ENCODE data around the gene LRFN4.

LRFN4 gene

DNA sequence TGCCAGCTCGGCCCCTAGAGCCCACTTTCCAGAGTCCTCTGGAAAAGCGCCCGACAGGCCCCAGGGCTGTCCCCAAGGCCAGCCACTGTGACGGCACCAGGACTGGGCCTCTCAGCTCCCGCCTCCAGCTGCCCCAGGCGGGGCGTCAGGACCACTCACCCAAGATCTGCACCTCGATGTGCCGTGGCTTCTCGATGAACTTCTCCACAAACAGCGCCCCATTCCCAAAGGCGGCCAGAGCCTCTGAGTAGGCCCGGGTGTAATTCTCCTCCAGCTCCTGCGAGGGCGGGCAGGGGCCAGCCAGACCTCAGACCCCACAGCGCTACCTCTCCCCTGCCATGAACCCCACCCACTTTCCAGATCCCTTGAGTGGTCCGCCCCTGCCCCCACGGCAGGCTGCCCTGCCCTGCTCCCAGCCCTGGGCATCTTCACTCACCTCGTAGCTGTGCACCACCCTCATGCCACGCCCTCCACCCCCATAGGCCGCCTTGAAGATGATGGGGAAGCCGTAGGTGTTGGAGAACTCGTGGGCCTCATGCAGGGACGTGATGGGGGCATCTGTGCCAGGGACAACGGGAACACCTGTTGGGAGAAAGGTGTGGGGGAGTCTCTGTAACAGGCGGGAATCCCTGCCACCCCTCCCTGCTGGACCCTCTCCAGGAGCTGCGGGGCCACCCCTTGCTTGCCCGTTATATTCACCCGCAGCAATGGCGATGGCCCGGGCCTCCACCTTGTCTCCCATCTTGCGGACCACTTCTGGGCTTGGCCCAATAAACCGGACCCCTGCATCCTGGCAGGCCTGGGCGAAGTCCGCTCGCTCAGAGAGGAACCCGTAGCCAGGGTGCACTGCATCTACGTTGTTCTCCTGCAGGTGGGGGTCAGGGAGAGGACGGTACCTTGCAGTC is 14.0 kb downstream of the LRFN4 start:
- DNase-seq (ENCODE audit: low read depth): no peak

DNA sequence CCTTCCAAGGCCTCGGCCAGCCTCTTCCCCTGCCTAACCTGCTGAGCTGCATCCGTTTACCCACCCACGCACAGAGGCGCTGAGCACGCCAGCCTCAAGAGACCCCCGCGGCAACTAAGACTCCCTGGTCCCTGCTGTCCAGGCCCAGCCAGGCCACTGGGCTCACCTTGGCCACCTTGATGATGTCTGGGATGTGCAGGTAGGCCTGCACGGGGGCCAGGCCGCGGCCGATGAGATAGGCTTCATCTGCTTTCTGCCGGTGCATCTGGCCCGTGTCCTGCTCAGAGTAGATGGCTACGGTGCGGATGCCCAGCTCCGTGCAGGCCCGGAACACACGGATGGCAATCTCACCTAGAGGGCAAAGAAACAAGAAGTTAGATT is 14.6 kb downstream of the LRFN4 start:
- no peak for DNase-seq (ENCODE audit: low read depth)

DNA sequence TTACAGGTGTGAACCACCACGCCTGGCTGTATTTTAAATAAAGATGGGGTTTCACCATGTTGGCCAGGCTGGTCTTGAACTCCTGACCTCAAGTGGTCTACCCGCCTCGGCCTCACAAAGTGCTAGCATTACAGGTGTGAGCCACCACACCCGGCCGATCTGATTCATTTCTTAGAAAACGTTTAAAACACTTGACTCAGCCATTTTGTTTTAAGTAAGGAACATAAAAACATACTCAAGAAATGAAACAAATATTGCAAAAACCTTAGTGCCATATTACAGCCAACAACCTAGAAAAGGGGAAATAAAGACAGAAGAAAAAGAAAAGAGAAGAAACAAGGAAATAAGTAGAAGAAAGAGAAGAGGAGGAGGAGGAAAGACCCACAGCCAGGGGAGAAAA is 17.4 kb downstream of the LRFN4 start:
- DNase-seq (ENCODE audit: low read depth): no peak

DNA sequence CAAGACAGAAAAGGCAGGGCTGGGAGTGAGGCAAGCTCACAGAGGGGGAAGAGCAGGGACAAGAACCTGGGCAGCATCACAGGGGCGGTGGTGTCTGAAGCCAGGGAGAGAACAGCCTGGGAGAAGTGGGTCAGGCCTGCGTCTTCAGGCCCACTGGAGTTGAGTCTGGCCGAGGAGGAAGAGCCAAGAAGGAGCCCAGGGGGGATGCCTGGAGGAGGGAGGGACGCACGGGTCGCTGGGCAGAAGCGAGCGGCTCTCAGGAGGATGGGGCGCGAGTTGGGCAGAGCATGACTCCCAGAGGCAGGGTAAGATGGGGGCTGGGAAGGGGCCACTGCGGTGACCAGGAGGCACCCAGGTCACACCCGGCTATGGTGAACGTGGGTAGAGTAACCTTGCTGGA is 18.5 kb downstream of the LRFN4 start:
- DNase-seq (ENCODE audit: low read depth): no peak

DNA sequence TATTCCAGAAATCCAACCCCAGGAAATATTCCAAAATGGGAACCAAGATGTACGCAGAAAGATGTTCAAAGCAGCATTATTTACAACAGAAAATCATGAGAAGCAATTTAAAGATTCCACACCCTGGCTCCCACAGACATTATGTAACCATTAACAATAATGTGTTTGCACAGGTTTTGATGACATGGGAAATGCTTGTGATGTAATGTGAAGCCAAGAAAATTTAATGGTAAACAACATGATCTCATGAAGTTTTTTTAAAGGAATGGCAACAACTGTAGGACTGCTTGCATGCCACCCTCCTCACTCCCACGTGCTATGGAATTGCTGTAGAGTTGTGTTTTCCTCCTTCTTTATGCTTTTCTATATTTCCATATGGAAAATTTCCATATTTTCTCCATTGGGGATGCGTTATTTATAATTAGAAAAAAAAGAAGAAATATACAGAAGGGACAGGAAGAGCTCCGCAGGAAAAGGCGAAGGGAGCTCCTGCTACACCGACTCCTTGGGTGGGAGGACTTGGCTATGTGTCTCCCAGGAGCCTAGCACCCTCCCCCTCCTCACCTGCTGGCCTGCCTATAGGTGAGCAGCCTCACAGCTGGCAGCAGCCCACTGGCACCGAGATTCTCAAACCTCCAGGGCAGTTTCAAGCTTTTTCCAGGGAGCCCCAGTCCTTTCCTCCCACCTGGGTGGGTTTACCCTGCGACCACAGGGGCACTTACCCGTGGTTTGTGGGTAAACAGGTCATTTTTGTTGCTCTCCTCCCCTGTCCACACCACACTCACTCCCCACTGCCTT is 20.9 kb downstream of the LRFN4 start:
- no peak for DNase-seq (ENCODE audit: low read depth)

DNA sequence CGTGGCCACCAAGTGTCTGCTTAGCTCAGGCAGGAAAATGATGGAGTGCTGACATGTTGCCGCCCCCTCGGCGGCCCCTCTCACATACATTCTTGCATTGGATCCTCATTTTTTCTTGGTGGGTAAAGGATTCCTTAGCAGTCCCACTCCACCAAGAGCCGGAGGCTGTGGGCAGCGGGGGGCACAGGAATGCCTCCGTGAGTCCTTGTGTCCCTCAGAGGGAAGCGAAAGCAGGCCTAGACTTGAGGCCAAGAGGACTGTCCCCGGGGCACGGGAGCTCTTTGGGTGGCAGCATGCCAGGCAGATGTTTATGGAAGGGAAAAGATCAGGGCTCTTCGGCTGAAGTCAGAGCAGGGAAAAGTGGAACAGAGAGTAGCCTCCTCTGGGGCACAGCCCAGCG is 21.6 kb downstream of the LRFN4 start:
- no peak for DNase-seq (ENCODE audit: low read depth)

DNA sequence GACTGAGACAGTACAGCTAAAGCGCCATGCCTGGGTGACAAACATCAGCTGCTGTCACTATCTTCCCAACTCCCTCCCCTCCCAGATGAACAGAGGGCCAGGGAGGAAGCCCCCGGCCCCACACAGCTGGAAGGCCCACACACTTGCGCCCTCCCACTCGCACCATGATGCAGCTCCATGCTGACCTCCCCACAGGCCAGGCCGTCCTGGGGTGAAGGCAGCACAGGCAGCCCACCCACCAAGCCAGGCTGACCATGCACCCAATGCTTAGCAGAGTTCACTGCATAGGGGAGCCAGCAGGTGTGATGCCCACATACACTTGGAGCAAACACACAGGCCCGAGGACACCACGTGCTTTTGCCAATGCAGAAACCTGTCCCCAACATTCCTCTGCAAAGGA is 22.1 kb downstream of the LRFN4 start:
- no peak for DNase-seq (ENCODE audit: low read depth)

DNA sequence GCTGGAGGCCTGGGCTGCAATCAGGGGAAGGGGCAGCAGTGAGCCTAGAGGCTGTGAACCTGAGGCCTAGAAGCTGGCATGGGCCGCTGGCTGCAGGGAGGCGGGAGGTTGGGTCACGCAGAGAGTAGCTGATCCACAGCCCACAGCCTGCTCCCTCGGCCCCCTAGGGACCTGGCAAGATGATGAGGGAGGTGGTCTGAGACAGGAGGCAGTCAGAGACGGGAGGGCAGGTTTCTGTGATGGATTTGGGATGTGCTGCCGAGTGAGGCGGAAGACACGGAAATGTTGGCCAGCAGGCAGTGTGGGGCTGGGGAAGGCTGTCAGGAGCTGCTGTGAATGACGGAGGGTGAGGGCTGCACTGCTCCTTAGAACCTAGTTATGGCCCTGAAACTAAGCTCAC is 22.7 kb downstream of the LRFN4 start:
- no peak for DNase-seq (ENCODE audit: low read depth)

DNA sequence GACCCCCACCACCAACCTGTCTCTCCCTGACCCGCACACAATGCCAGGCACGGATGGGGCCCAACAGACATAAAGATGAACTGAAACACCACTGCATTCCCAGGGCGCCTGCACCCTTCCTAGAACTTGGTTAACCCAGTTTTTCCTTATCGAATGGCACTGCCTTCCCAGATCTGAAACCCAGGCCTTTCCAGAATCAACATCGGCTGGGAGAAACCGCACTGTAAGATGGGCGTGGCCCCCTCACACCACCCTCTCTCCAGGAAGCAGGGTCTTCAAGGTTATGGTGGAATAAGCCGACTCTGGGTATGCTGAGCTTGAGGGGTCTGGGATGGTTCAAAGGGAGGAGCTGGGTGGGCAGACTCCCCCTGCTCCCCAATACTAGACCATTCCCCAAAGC is 23.1 kb downstream of the LRFN4 start:
- DNase-seq (ENCODE audit: low read depth): no peak

DNA sequence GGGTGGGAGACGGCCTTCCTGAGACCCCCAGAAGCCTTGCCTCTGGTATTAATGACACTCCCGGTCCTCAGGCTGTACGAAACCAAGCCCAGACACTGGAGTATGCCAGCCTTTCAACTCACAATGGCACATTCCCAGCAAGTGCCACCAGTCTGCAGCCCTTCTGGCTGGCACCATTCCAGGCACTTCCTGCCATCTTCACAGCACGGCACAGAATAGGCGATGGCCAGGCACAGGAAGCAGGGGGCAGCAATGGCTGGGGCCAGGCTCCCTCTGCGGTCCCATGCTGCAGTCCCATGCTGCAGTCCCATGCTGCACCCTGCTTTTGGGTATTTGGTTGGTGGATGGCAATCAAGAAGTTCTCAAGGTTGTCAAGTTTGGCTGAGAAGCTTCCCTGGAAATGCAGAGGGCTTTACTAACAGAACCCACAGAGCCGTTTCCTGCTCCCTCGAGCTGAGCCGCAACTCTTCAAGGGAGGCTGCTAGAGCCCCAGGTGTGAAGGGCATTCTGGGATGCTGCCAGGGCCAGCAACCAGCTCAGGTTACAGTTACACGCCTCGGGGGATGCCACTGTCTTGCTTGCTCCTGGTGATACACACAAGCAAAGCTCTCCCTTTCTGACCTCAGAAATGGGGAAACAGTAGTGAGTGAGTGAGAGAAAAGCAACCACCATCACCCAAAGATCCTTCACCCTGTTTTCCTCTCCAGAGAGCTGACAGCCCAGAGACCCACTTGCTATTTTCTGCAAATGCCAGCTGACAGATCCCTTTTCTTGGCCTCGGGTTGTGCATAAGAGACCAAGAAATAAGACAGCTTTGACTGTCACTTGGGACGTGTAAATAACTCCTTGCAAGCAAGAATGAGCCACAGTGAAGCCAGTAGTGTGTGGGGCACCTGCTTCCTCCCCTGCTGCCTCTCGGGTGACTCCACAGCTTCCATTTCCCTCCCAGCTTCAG is 23.9 kb downstream of the LRFN4 start:
- DNase-seq (ENCODE audit: low read depth): no peak

DNA sequence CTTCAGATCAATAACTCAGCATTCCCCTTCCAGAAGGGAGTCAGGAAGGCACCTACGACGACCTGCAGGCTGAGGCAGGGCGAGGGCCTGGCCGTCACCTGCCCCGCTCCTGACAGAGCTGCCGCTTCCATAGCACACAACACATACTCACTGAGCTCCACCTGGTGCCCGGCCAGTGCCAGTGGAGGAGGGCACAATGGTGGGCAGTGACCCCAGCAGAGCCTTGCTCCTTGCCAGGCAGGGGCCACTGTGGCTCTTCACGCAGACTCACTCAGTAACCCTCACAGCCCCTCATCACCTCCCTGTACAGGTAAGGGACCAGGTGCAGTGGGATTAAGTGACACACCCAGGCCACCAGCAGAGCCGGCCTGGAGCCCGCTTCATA is 24.6 kb downstream of the LRFN4 start:
- DNase-seq (ENCODE audit: low read depth): no peak

DNA sequence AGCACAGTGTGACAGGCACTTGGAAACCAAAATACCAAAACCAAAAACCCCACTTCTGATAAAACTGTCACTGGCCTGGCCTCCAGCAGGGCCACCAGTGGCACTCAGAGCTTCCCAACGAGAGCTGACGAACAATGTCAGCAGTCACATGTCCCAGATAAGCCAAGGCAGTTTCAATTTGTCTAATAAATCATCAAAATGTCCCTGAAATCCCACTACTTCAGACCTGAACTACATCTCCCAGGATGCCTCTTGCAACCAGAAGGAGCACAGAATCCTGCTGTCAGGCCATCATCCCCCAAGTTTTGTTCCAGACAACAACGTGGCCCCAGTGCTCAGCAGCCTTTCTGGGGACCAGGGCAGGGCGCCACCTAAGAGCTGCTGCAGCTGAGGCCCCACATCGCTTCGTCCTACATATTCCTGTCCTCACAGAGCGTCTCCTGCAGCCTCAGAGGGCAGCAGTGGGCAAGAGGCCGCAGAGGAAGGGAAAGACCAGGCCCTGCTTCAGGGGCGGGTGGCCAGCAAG is 25.1 kb downstream of the LRFN4 start:
- DNase-seq (ENCODE audit: low read depth): no peak

DNA sequence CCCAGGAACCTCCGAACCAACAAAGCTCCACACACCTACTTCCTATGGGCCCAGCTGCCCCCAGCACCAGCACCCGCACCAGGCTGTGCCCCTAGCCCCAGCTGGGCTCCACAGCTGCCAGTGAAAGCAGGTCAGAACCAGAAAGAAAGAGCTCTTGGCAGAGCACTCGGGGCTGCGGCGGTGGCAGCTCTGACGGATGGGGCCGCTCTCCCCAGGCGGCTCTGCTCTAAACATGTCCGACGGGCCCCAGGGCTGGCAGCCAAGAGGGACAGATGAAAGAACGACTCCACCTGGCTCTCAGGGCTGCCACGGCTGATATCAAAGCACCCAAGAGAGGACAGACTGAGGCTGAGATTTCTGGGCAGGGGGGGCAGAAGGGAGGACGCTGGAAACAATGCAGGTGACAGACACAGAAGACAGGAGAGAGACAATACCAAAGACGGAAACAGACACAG is 25.7 kb downstream of the LRFN4 start:
- DNase-seq (ENCODE audit: low read depth): no peak

DNA sequence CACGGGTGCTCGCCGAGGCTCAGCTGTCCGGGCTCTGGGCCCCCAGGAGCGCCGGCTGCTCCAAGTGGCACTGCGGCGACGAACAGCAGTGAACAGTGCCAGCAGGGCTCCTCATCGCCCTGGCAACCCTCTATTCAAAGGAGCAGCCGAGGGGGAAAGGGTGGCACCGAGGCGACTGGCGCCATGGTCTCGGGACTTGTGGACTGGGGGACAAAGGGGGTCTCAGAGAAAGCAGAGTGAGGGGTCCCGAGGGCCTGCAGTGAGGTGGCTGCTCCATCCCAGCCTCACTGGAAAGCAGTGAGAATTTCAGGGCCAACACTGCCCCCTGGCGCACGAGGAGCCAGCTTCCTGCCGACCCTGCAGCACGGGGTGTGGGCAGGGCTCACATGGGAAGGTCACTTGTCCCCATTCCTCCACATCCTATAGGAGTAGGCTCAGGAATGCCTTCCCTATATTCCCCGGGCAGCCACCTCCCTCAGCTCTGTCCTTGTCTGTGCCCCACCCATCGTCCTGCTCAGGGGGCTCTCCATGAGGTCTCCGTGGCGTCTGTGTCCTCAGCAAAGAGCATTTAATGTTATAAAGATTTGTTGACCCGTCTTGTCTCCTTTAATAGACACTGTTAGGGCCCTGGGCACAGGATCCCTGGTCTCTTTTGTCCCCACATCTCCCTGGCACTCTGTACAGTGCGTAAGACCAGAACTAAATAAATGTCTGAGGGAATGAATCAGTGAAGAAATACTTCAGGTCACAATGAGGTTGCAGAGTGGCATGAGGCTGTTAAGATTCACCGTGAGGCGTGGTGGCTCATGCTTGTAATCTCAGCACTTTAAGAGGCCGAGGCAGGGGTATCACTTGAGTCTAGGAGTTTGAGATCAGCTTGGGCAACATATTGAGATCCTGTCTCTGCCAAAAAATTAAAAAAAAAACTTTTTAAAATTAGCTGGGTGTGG is 26.4 kb downstream of the LRFN4 start:
- no peak for DNase-seq (ENCODE audit: low read depth)

DNA sequence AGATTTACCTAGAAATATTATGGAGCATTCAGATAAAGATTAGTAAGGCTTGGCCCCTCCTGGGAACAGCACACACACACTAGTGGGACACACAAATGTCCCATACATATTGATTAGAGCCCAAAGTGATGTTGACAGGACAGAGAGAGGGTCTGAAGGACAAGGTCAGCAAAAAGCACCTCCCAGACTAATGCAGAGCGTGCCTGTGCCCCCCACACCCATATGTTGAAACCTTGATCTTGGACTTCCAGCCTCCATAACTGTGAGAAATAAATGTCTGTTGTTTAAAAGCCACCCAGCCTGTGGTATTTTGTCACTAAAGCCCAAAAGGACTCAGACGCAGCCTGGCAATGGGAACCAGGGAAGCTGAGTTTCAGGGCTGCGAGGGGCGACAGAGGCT is 27.6 kb downstream of the LRFN4 start:
- DNase-seq (ENCODE audit: low read depth): no peak

DNA sequence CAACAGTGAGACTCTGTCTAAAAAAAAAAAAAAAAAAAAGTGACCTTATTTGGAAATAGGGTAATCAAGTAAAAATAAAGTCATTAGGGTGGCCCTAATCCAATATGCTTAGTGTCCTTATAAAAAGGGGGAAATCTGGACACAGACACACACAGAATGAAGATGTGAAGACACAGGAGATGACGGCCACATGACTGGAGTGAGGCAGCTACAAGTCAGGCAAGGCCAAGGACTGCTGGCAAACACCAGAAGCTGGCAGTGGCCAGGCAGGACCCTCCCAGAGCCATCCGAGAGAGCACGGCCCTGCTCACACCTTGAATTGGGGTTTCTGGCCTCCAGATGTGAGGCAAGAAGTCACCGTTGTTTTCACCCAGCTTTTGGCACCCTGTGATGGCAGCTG is 28.6 kb downstream of the LRFN4 start:
- DNase-seq (ENCODE audit: low read depth): no peak

DNA sequence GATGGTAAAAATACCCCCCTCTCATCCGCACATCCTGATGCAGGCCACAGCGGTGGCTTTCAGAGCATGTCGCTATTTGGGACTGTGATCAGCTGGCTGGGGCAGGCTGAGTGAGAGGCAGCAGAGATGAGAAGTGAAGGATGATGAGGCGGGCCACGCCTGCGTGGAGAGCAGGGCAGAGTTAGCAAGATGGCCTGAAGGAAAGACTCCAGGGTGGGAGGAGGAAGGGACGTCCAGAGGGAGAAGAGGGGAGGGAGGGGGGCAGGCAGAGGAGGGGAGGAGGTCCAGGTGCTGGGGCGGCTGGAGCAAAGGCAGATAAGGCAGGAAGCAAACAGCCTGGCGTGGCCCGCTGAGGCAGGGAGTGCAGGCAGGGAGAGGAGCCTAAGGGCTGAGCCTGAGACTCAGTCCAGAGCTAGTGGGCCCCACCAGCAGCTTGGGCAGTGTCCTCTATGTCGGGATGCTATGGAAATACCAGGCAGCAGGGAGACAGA is 29.1 kb downstream of the LRFN4 start:
- DNase-seq (ENCODE audit: low read depth): no peak

DNA sequence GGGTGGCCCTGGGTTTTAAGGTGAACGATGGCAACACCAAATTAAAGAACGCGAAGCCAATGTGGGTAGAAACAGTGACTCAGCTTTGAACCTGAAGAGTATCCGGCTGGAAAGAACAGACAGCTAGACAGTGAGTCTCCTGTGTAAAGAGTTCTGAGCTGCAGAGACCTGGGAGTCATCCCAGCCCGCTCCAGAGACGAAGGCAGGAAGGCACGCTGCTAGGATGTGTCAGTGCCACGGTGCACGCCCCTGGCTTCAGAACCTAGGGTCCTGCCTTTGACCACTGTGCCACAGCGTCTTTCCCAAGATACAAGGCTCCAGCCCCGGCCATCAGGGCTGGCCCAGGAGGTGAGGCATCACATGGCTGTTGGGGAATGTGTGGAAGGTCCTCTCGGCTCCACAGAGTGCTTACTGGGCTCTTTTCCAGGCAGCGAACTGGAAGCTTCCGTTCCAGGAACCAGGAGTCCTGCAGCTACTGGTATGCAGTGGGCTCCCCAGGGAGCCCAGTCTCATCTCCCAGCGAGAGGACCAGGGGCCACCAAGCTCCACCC is 29.9 kb downstream of the LRFN4 start:
- DNase-seq (ENCODE audit: low read depth): no peak

DNA sequence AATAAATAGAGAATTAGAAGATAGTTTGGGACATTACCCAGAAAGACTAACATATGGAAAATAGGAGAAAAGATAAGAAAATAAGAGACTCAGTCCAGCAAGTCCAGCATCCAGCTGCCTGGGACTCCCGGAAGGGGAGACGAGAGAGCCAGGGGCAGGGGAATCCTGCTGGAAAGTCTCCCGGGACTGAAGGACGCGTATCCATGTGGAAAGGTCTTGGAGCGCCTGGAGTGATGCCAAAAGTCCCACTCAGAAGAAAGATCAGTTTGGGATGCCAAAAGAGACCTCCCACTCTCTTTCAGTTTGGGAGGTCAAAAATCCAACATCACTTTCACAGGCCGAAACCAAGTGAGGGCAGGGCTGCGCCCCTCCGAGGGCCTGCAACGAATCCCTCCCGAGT is 30.7 kb downstream of the LRFN4 start:
- DNase-seq (ENCODE audit: low read depth): no peak

DNA sequence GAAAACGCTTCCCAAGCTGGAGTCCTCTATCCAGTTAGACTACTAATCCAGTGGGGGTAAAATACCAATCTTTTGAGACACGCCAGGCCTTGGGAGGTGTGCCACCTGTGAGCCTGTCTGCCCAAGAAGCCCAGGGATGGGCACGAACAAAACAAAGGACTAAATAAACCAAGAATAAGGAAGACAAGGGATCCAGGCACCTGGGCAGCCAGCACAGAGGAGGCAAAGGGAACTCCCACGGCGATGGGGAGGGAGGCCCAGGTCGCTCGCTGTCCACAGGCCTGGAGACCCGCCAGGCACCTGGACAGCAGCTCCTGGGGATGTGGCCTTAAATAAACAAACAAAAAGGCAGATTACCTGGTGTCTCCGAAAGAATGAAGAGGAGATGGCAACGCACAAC is 31.4 kb downstream of the LRFN4 start:
- DNase-seq (ENCODE audit: low read depth): no peak
